Neuronal stem cell (in vitro differentiated cells): ENCODE results near the gene PFDN1.

ENCODE experiments used
- DNase-seq: peaks from one replicate; pipeline ENCODE4 v3.0.0-alpha.2; 2013; ENCODE audit warnings: low spot score
- H2AFZ ChIP-seq: one replicate; pipeline ENCODE4 v1.6.1; 2013; ENCODE audit warnings: mild to moderate bottlenecking, low read length, inconsistent platforms
- H2AK5ac ChIP-seq: 2 replicates; pipeline ENCODE4 v1.6.1; 2013; ENCODE audit warnings: low read depth, mild to moderate bottlenecking, inconsistent platforms, low read length, moderate library complexity, mixed read lengths
- H2BK120ac ChIP-seq: 2 replicates; pipeline ENCODE4 v1.6.1; 2013; ENCODE audit warnings: low read depth, mild to moderate bottlenecking, inconsistent platforms, low read length, moderate library complexity, mixed read lengths
- H2BK12ac ChIP-seq: one replicate; pipeline ENCODE4 v1.6.1; 2013; ENCODE audit warnings: low read length, inconsistent platforms
- H2BK15ac ChIP-seq: 2 replicates; pipeline ENCODE4 v1.6.1; 2013; ENCODE audit warnings: mild to moderate bottlenecking, low read length, inconsistent platforms, mixed read lengths
- H2BK5ac ChIP-seq: one replicate; pipeline ENCODE4 v1.6.1; 2013; ENCODE audit warnings: inconsistent platforms, mild to moderate bottlenecking, low read length, moderate library complexity
- H3K14ac ChIP-seq: one replicate; pipeline ENCODE4 v1.6.1; 2013; ENCODE audit warnings: low read length, inconsistent platforms
- H3K18ac ChIP-seq: 2 replicates; pipeline ENCODE4 v1.6.1; 2013; ENCODE audit warnings: low read length, inconsistent platforms
- H3K23ac ChIP-seq: 2 replicates; pipeline ENCODE4 v1.6.1; 2013; ENCODE audit warnings: low read depth, mild to moderate bottlenecking, mixed read lengths, low read length, inconsistent platforms; ENCODE audit not compliant: poor library complexity
- H3K27ac ChIP-seq: replicated peaks from 3 replicates; pipeline ENCODE4 v1.5.1; 2013; ENCODE audit warnings: low read length, inconsistent platforms
- H3K27me3 ChIP-seq, 3 experiments: 2 replicates each; pipeline ENCODE4 v1.6.1; 2013; ENCODE audit warnings: low read length in 3 of 3, mild to moderate bottlenecking in 2 of 3, inconsistent platforms in 1 of 3, low read depth in 1 of 3, mixed read lengths in 1 of 3, moderate library complexity in 1 of 3; ENCODE audit not compliant: control insufficient read depth in 3 of 3, insufficient read depth in 3 of 3
- H3K36me3 ChIP-seq, 2 donors: replicated peaks in 1 of 2; 2 replicates each; pipeline ENCODE4 v1.6.1; 2013; ENCODE audit warnings: low read length in 2 of 2; ENCODE audit not compliant: control insufficient read depth in 2 of 2, insufficient read depth in 2 of 2
- H3K4ac ChIP-seq: 2 replicates; pipeline ENCODE4 v1.6.1; 2013; ENCODE audit warnings: inconsistent platforms, mild to moderate bottlenecking, low read length, moderate library complexity
- H3K4me1 ChIP-seq, 2 donors: 1 replicate in 1 of 2; 2 replicates in 1 of 2; pipeline ENCODE4 v1.6.1; 2013; ENCODE audit warnings: low read length in 2 of 2, low read depth in 1 of 2; ENCODE audit not compliant: control insufficient read depth in 2 of 2, insufficient read depth in 1 of 2
- H3K4me2 ChIP-seq: one replicate; pipeline ENCODE4 v1.6.1; 2013; ENCODE audit warnings: mild to moderate bottlenecking, low read length, inconsistent platforms; ENCODE audit not compliant: insufficient read depth, poor library complexity, severe bottlenecking
- H3K4me3 ChIP-seq, 2 donors: 2 replicates each; pipeline ENCODE4 v1.5.1; 2013; ENCODE audit warnings: low read length in 2 of 2, mild to moderate bottlenecking in 2 of 2, inconsistent platforms in 1 of 2, moderate library complexity in 1 of 2
- H3K79me1 ChIP-seq: one replicate; pipeline ENCODE4 v1.6.1; 2013; ENCODE audit warnings: low read depth, mild to moderate bottlenecking, inconsistent platforms, low read length, moderate library complexity
- H3K9ac ChIP-seq: one replicate; pipeline ENCODE4 v1.6.1; 2013; ENCODE audit warnings: mild to moderate bottlenecking, low read depth, low read length, inconsistent platforms; ENCODE audit not compliant: poor library complexity
- H3K9me3 ChIP-seq, 2 donors: replicated peaks in 1 of 2; 2 replicates each; pipeline versions ENCODE3 to v1.6.1; 2013; ENCODE audit warnings: low read length in 2 of 2, mild to moderate bottlenecking in 2 of 2, inconsistent platforms in 1 of 2, low read depth in 1 of 2, mixed read lengths in 1 of 2, moderate library complexity in 1 of 2; ENCODE audit not compliant: control insufficient read depth in 2 of 2, insufficient read depth in 1 of 2
- H4K8ac ChIP-seq: one replicate; pipeline ENCODE4 v1.6.1; 2013; ENCODE audit warnings: low read depth, mild to moderate bottlenecking, inconsistent platforms, low read length, moderate library complexity
- H4K91ac ChIP-seq: one replicate; pipeline ENCODE4 v1.6.1; 2013; ENCODE audit warnings: low read length, low read depth, mild to moderate bottlenecking, inconsistent platforms; ENCODE audit not compliant: poor library complexity
- WGBS, 2 donors: extraction: QIAGEN DNeasy Blood & Tissue Kit; methylation state at CpG; one replicate each; pipeline ENCODE4 v1.1.7; 2013; ENCODE audit warnings: missing lambda C conversion rate in 2 of 2, mixed read lengths in 1 of 2; ENCODE audit not compliant: insufficient read length in 2 of 2, insufficient replicate concordance in 1 of 2; ENCODE audit errors: extremely low coverage in 2 of 2; 5-methylcytosine and 5-hydroxymethylcytosine counted together

PFDN1 gene

DNA sequence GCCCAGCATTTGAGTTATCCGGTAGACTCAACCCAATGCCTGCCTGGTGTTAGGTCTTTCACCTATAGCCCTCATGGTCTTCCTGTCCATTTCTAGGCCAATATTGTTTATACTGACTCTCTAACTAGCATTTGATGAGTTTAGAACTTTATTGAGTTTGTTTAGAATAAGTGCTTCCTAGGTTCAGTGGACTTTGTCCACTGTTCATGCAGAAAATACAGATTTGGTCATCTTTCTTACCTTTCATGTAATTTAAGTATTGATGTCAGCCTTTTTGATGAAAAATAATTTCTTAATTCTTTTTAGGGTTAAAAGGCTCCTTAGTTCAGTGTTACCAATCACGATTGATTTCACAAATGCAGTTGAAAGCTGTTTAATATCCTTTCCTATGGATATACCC, 105.9 kb downstream of the PFDN1 start:
- Histone ChIP-seq H4K8ac (no peak overlapping the region), H3K36me3 (peaks cover 0 to 4% of the 10 kb centered on the region in 2 donors), H3K4me2 (no peak overlapping the region), H3K27me3 (no peaks in the 10 kb centered on the region), H2BK120ac (no peak overlapping the region), H3K9ac (no peak overlapping the region), H3K9me3 (no peaks in the 10 kb centered on the region), H2AFZ (no peak overlapping the region), H3K23ac (no peak overlapping the region), H3K27ac (no peak overlapping the region), H2BK15ac (no peak overlapping the region), H3K18ac (no peak overlapping the region), H3K79me1 (no peaks in the 10 kb centered on the region), H3K4me1 (peaks cover 0 to 2% of the 10 kb centered on the region in 2 donors), H4K91ac (no peak overlapping the region), H2BK5ac (no peak overlapping the region), H3K14ac (no peak overlapping the region), H3K4ac (no peak overlapping the region), H3K4me3 (no peak overlapping the region), H2AK5ac (no peak overlapping the region), H2BK12ac (no peak overlapping the region)
- DNase-seq: no peak
- WGBS, 2 donors: no CpG with 5 or more reads among the region's 2 CpGs

DNA sequence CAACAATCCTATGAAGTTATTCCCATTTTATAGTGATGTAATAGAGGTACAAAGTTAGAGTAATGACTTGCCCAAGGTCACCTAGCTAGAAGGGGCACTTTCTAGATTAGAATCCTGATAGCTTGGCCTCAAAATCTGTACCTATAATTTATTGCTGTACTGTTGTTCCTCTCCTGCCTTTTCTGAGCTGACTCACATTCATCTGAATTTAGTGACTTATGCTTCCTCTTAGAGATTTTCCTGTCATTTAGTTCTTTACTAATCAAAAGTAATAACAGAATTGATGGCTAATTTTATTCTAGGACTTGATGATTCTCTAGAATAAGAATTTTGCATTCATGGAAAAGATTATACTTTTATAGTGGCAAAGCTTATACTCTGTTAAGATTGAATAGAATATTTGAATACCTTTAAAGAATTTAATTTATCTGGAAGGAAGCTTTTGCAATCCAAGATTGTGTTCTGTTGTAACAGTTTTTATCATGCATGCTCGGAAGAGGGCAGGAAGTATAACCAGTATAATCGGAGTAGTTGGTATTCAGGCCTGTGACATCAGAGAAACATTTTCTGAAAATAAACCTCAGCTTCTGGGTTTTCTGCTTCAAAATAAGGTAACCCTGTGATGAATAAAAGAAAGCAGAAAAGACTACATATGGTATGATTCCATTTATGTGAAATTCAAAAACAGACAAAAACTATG, 106.6 kb downstream of the PFDN1 start:
- H3K9me3 ChIP-seq: no peaks in the 10 kb centered on the region
- H3K27ac ChIP-seq: no peak overlapping the region
- H3K79me1 ChIP-seq: no peaks in the 10 kb centered on the region
- no peak overlapping the region for H3K4ac ChIP-seq
- H4K91ac ChIP-seq: no peak overlapping the region
- no peak overlapping the region for H2AFZ ChIP-seq
- no peak overlapping the region for H2BK15ac ChIP-seq
- no CpG with 5 or more reads among the region's 2 CpGs for WGBS, 2 donors
- no peak overlapping the region for H3K4me2 ChIP-seq
- H3K4me3 ChIP-seq: no peak overlapping the region
- H3K18ac ChIP-seq: no peak overlapping the region
- H3K14ac ChIP-seq: no peak overlapping the region
- no peak overlapping the region for H2AK5ac ChIP-seq
- H3K23ac ChIP-seq: no peak overlapping the region
- no peak overlapping the region for H3K9ac ChIP-seq
- no peak overlapping the region for H2BK120ac ChIP-seq
- H2BK5ac ChIP-seq: no peak overlapping the region
- H3K4me1 ChIP-seq: peaks cover under 1 to 9% of the 10 kb centered on the region in 2 donors
- peaks cover 0 to 4% of the 10 kb centered on the region in 2 donors for H3K36me3 ChIP-seq
- no peak for DNase-seq
- no peak overlapping the region for H2BK12ac ChIP-seq
- H4K8ac ChIP-seq: no peak overlapping the region
- no peaks in the 10 kb centered on the region for H3K27me3 ChIP-seq
